OCI-LY1 (cell line): ENCODE results near the gene TTC9.

ENCODE experiments used
- EZH2 ChIP-seq: fragments of 200-600 bp; sonication (generic), shearing (Covaris generic); IDR thresholded peaks from 2 replicates; pipeline ENCODE4 v1.8.0; 2017; ENCODE audit warnings: borderline replicate concordance, mixed run types, mild to moderate bottlenecking, antibody characterized with exemption, low read length, moderate library complexity, mixed read lengths
- TF ChIP-seq, protein P1 (sequence below): fragments of 200-600 bp; sonication (generic), shearing (Covaris generic); IDR thresholded peaks from 2 replicates; pipeline ENCODE4 v1.5.1; 2017; ENCODE audit warnings: mild to moderate bottlenecking, antibody characterized with exemption, low read length, moderate library complexity, mixed read lengths

DNA sequence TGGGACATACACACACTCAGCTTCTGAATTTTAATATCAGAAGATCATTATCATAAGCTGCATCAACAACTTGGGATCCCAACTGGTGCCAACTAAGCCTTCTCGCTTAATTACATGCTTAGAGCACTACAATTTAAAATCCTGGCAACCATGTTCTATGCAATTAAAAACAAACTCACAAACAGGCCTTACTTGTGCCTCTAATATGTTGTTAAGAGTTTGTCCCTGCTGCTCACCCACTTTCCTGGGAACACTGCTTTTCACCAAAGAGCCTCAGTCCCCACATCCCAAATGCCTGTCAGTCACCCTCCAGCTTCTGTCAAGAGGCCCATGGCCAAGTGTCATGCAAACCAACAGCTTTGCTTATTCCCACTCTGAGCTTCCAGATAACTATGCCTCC, 69.7 kb downstream of the TTC9 start:
- no peak for TF ChIP-seq EZH2
- TF ChIP-seq, protein P1, sequence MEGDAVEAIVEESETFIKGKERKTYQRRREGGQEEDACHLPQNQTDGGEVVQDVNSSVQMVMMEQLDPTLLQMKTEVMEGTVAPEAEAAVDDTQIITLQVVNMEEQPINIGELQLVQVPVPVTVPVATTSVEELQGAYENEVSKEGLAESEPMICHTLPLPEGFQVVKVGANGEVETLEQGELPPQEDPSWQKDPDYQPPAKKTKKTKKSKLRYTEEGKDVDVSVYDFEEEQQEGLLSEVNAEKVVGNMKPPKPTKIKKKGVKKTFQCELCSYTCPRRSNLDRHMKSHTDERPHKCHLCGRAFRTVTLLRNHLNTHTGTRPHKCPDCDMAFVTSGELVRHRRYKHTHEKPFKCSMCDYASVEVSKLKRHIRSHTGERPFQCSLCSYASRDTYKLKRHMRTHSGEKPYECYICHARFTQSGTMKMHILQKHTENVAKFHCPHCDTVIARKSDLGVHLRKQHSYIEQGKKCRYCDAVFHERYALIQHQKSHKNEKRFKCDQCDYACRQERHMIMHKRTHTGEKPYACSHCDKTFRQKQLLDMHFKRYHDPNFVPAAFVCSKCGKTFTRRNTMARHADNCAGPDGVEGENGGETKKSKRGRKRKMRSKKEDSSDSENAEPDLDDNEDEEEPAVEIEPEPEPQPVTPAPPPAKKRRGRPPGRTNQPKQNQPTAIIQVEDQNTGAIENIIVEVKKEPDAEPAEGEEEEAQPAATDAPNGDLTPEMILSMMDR, result no peak
